Right kidney (tissue), 1 donor: ENCODE measurements around the gene RASSF6.
"Not testable (repeated sequence)": the region's sequence is repeated elsewhere in the genome, so short reads cannot be mapped to it uniquely, and the experiment has no call there.

Experiments used
- DNase-seq: peaks from one replicate; pipeline ENCODE4 v3.0.0-alpha.2; 2016

RASSF6 gene

DNA sequence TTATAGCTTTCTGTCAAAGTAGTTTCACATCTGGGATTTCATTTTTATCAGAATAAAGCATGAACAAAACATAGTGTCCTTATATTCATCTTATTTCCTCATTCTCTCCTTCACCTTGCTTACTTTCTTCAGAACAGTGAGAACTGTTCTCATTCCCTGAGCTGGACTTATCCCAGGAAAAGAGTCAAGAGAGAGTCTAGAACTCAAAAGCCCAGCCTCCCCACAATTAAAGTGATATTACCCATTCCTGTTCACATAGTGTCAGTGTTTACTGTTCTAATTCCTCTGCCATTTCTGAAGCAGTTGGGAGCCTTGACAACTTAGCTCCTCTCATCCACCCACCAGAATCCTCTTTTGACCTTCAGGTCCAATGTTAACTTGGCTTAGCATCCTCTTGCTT lies 42.9 kb downstream of the RASSF6 start:
- no peak for DNase-seq

DNA sequence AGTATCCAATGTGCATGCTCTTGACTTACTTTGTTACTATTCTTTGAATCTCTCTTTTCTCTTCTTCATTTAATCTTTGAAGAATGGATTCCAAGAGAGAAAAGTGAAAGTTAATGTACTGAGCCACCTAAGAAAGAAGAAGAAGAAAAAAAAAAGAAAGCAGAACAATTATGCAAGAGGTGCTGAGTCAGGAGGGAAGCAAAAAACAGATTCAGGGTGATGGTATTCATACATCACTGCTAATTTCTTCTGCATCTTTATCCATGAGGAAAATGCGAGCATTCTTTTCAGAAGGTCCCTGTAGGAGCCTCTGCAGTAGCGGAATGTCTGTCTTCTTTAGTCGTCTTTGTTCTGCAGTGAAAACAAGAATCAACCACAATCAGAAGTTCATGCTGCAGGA lies 43.9 kb downstream of the RASSF6 start:
- no peak for DNase-seq

- no peak for DNase-seq
Measured at GRCh38 chr4:73575660-73576059, 44.6 kb downstream of the RASSF6 start.

GRCh38 chr4:73573794-73574528 lies 46.3 kb downstream of the RASSF6 start:
- peak; percentile 30 for DNase-seq

- DNase-seq = not testable (repeated sequence)
Measured at GRCh38 chr4:73550865-73551264, 69.4 kb downstream of the RASSF6 start.

GRCh38 chr4:73544620-73545019 lies 75.6 kb downstream of the RASSF6 start:
- DNase-seq = no peak

- no peak for DNase-seq
Measured at GRCh38 chr4:73541251-73541650, 79.0 kb downstream of the RASSF6 start.

DNA sequence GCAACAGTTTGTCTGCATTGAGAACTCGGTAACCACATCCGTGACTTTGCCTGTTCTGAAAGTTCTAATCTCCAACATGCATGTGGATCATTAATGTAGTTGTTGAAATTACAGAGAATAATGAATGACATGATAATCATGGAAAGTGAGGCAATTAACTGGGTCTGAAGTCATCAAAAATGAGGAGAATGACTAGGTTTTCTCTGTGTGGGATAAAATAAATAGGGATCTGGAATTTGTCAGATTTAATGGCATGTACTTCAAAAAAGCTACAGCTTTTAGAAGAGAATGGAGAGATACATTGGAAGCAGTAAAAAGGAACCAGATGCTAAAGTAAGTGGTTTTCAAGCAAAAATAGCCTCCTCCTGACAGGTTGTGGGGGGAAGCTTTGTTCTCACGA lies 79.4 kb downstream of the RASSF6 start:
- no peak for DNase-seq

DNA sequence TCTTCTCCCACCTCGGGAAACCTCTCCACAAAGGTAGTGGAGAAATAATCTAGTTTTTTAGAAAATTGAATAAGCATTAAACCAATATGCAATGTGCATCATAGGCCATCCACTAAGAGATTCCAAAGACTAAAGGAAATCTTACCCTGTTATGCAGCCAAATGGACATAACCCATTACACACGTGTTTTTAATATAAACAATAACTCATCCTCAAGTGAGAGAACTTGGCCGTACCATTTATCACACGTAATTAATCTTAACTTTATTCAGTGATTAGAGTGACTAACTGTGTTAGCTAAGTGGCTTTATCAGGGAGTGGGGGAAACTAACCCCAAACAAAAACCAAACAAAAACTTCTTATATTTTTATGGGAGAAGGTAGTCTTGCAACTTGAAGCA lies 80.8 kb downstream of the RASSF6 start:
- DNase-seq = no peak

DNA sequence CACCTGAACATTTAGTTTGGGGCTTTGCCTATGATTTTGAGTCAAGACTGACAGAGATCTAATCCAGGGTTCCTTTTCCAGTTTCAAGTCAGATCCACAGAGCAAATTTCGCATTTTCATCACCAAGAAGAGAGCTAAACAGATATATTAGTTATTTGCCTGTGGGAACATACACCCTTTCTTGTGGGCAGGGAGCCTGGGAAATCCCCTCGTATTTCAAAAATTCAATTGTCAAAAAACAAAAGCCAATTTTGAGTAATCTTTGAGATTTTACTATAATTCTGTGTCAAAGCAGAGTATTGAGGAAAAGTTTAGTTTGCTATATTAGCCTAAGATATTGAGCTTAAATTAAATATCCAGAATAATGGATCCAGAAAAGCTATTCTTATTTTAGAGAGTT lies 82.1 kb downstream of the RASSF6 start:
- DNase-seq = no peak

DNA sequence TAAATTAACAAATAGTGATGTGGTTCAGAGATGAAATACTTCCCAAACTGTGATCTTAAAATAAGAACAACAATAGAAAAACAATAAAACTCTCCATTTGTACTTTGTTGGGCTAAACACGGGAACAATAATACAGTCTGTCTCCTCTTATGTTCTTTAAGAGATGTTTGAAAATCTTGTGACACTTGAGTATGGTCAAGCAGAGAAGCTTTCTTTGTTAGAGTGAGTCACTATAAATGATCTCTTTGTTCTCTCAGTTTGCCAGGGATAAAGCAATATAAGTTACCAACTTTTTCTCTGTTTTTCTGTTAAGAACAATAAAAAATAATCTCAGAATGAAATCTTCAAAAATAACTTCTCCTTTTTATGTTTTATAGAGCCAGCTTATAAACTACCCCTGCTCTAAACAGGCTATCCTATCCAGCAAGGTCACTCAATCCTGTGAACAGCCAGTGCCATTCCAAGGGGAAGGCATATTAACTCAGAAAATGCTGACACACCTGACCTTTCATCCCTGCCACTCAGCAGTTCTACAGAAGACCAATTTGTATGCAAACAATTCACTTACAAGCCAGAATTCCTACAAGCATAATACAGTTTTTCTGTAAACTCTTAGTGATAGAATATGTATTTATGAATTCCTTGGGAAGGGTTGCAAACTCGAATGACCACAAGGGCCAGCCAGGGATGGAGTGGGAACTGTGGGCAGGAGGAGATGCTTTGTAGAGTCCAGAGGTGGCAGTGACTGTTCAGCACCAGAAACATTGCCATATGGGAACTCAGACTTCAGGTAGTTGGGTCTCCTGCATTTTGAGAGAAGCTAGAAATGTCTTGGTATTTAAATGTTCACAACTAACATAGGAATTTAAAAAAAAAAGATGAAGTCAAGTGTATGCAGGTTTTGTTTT lies 86.5 kb downstream of the RASSF6 start:
- no peak for DNase-seq

- DNase-seq = no peak
Measured at GRCh38 chr4:73528171-73528570, 92.1 kb downstream of the RASSF6 start.

GRCh38 chr4:73527196-73527595 lies 93.0 kb downstream of the RASSF6 start:
- DNase-seq = no peak

DNA sequence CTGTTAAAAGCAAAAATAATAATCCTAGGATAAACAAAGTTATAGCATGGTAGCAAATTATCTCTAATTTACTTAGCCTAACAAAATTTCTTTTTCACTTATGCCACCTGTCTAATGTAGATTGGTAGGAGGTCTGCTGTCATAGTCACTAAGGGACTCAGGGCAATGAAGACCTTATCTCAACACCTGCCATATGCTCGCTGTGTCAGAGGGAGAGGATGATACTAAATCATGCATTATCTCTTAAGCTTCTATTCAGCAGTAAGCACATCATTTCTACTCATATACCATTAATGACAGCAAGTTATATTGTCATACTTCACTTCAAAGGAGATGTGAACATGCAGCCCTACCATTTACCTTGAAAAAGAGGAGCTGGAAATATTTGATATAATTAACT lies 94.6 kb downstream of the RASSF6 start:
- DNase-seq = no peak

DNA sequence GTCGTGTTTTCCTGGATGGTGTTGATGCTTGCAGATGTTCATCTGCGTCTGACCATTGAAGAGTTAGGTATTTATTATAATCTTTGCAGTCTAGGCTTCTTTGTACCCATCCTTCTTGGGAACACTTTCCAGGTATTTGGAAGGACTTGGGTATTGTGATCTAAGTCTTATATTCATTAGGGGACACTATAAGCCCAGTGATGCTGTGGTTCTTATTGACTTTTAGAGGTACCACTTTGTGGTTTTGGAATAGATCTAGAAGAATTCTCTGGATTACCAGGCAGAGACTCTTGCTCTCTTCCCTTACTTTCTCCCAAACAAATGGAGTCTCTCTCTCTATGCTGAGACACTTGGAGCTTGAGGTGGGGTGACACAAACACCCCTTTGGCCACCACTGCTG lies 97.1 kb downstream of the RASSF6 start:
- DNase-seq = no peak
